HepG2 (cell line): ENCODE results near the gene LOC128125822.

Experiments used
- CEBPB ChIP-seq: IDR thresholded peaks from 2 replicates; pipeline ENCODE4 v1.6.1; 2011; ENCODE audit warnings: low read depth, low read length, improper control_type of control experiment, borderline replicate concordance
- ELF4 ChIP-seq: sonication (generic); formaldehyde crosslinking; IDR thresholded peaks from 2 replicates; pipeline ENCODE4 v1.5.0; 2020; ENCODE audit warnings: missing genetic modification reagents, mild to moderate bottlenecking, moderate library complexity, borderline replicate concordance
- HMG20A ChIP-seq: IDR thresholded peaks from 2 replicates; pipeline ENCODE4 v1.6.1; 2016; ENCODE audit warnings: borderline replicate concordance
- KLF13 ChIP-seq: sonication (generic); formaldehyde crosslinking; IDR thresholded peaks from 2 replicates; pipeline ENCODE4 v1.4.0; 2020; ENCODE audit warnings: mild to moderate bottlenecking, missing genetic modification reagents
- PAF1 ChIP-seq: IDR thresholded peaks from 2 replicates; pipeline ENCODE4 v1.6.1; 2016; ENCODE audit warnings: missing genetic modification reagents, missing compliant biosample characterization
- PAWR ChIP-seq: sonication (generic); formaldehyde crosslinking; IDR thresholded peaks from 2 replicates; pipeline ENCODE4 v1.4.0; 2020; ENCODE audit warnings: missing genetic modification reagents, mild to moderate bottlenecking, borderline replicate concordance
- RARG ChIP-seq: sonication (generic); formaldehyde crosslinking; IDR thresholded peaks from 2 replicates; pipeline ENCODE4 v1.4.0; 2020; ENCODE audit warnings: low read depth, mild to moderate bottlenecking, missing genetic modification reagents
- RBAK ChIP-seq: sonication (generic); formaldehyde crosslinking; IDR thresholded peaks from 2 replicates; pipeline ENCODE4 v1.5.1; 2020; ENCODE audit warnings: mild to moderate bottlenecking, missing genetic modification reagents
- RFX1 ChIP-seq: fragments of 450-650 bp; IDR thresholded peaks from 2 replicates; pipeline ENCODE4 v1.6.1; 2017
- SETDB1 ChIP-seq: sonication (generic); formaldehyde crosslinking; IDR thresholded peaks from 2 replicates; pipeline ENCODE4 v1.5.1; 2020; ENCODE audit warnings: missing genetic modification reagents, mild to moderate bottlenecking, borderline replicate concordance
- SKI ChIP-seq: fragments of 450-650 bp; IDR thresholded peaks from one replicate; pipeline ENCODE4 v1.6.1; 2018; ENCODE audit warnings: mild to moderate bottlenecking; ENCODE audit not compliant: partially characterized antibody
- ZFAT ChIP-seq: sonication (generic); formaldehyde crosslinking; conservative IDR thresholded peaks from 2 replicates; pipeline ENCODE4 v1.8.1; 2023; ENCODE audit warnings: missing genetic modification reagents, inconsistent platforms
- ZFP36L2 ChIP-seq: sonication (generic); formaldehyde crosslinking; IDR thresholded peaks from 2 replicates; pipeline ENCODE4 v1.4.0; 2020; ENCODE audit warnings: missing genetic modification reagents
- ZFYVE20 ChIP-seq: sonication (generic); formaldehyde crosslinking; IDR thresholded peaks from 2 replicates; pipeline ENCODE4 v1.8.0; 2023; ENCODE audit warnings: low read depth, mild to moderate bottlenecking, moderate library complexity, missing genetic modification reagents, borderline replicate concordance
- ZKSCAN5 ChIP-seq: sonication (generic); formaldehyde crosslinking; IDR thresholded peaks from 2 replicates; pipeline ENCODE4 v1.5.1; 2020; ENCODE audit warnings: mild to moderate bottlenecking, missing genetic modification reagents
- ZNF30 ChIP-seq: sonication (generic); formaldehyde crosslinking; IDR thresholded peaks from 2 replicates; pipeline ENCODE4 v1.5.0; 2020; ENCODE audit warnings: mild to moderate bottlenecking, missing genetic modification reagents
- ZNF788 ChIP-seq: sonication (generic); formaldehyde crosslinking; IDR thresholded peaks from 2 replicates; pipeline ENCODE4 v1.5.0; 2020; ENCODE audit warnings: mild to moderate bottlenecking, missing genetic modification reagents, borderline replicate concordance
- TF ChIP-seq, protein P1 (sequence below): IDR thresholded peaks from 2 replicates; pipeline ENCODE4 v1.6.1; 2016; ENCODE audit warnings: missing genetic modification reagents, missing compliant biosample characterization
- TF ChIP-seq, protein P2 (sequence below), 2 experiments: sonication (generic) in 1 of 2; formaldehyde crosslinking in 1 of 2; IDR thresholded peaks; 2 replicates each; pipeline versions ENCODE4 v1.4.0 to v1.6.1; 2018 to 2020; ENCODE audit warnings: missing genetic modification reagents in 2 of 2, borderline replicate concordance in 1 of 2, low read depth in 1 of 2, mild to moderate bottlenecking in 1 of 2, missing biosample characterization in 1 of 2
- TF ChIP-seq, protein P3 (sequence below): sonication (generic); formaldehyde crosslinking; IDR thresholded peaks from 2 replicates; pipeline ENCODE4 v1.8.0; 2022; ENCODE audit warnings: missing genetic modification reagents, mild to moderate bottlenecking, borderline replicate concordance
- TF ChIP-seq, protein P4 (sequence below): sonication (generic); formaldehyde crosslinking; IDR thresholded peaks from 2 replicates; pipeline ENCODE4 v1.4.0; 2020; ENCODE audit warnings: missing genetic modification reagents, borderline replicate concordance
- TF ChIP-seq, protein P5 (sequence below): IDR thresholded peaks from 2 replicates; pipeline ENCODE4 v1.6.1; 2012; ENCODE audit warnings: low read depth, low read length, improper control_type of control experiment

The LOC128125822 gene

DNA sequence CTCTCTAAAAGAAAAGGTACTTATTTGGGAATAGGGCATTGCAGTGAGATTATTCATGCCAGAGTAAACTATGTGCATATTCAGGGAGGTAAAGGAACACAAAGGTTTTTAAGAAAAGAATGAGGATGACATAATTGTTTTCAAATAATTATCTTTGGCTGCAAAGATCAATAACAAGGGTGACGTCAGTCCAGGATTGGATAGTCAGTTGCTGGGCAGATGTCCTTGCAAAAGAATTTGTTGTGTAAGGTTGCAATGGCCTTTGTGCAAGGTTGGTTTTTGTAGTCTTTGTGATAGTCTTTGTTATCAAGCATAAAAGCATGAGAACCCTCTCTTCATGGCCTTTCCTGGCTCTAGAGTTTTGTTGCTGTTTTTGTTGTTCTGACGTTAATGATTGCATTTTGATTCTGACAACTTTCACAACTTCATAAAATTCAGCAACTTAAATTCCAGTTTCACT, 17.7 kb downstream of the LOC128125822 start (continued):
- TF ChIP-seq, protein P1, sequence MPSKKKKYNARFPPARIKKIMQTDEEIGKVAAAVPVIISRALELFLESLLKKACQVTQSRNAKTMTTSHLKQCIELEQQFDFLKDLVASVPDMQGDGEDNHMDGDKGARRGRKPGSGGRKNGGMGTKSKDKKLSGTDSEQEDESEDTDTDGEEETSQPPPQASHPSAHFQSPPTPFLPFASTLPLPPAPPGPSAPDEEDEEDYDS (CRISPR knock-in tag) = no peak; the same call in 1 of the 2 replicates
- TF ChIP-seq ZFAT (CRISPR knock-in tag) (no peak), ELF4 (CRISPR knock-in tag) (no peak), ZNF30 (CRISPR knock-in tag) (no peak), PAWR (no peak), ZFP36L2 (CRISPR knock-in tag) (no peak), SKI (no peak), CEBPB (peak; percentile 97), RARG (CRISPR knock-in tag) (no peak), HMG20A (CRISPR knock-in tag) (peak; percentile 83; the same call in 1 of the 2 replicates), ZNF788 (CRISPR knock-in tag) (no peak), RBAK (no peak), ZFYVE20 (CRISPR knock-in tag) (no peak), SETDB1 (no peak), ZKSCAN5 (CRISPR knock-in tag) (no peak), KLF13 (CRISPR knock-in tag) (no peak), PAF1 (CRISPR knock-in tag) (no peak), RFX1 (no peak)
- TF ChIP-seq, protein P2, sequence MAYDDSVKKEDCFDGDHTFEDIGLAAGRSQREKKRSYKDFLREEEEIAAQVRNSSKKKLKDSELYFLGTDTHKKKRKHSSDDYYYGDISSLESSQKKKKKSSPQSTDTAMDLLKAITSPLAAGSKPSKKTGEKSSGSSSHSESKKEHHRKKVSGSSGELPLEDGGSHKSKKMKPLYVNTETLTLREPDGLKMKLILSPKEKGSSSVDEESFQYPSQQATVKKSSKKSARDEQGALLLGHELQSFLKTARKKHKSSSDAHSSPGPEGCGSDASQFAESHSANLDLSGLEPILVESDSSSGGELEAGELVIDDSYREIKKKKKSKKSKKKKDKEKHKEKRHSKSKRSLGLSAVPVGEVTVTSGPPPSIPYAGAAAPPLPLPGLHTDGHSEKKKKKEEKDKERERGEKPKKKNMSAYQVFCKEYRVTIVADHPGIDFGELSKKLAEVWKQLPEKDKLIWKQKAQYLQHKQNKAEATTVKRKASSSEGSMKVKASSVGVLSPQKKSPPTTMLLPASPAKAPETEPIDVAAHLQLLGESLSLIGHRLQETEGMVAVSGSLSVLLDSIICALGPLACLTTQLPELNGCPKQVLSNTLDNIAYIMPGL (CRISPR knock-in tag; IDR thresholded peaks at IDR 0.05; ENCODE audit: borderline replicate concordance in 1 of 2, low read depth in 1 of 2) = peak in 1 of 2 experiments; percentile 23; a peak in 1 of 4 replicates
- TF ChIP-seq, protein P3, sequence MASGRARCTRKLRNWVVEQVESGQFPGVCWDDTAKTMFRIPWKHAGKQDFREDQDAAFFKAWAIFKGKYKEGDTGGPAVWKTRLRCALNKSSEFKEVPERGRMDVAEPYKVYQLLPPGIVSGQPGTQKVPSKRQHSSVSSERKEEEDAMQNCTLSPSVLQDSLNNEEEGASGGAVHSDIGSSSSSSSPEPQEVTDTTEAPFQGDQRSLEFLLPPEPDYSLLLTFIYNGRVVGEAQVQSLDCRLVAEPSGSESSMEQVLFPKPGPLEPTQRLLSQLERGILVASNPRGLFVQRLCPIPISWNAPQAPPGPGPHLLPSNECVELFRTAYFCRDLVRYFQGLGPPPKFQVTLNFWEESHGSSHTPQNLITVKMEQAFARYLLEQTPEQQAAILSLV (CRISPR knock-in tag) = no peak
- TF ChIP-seq, protein P4, sequence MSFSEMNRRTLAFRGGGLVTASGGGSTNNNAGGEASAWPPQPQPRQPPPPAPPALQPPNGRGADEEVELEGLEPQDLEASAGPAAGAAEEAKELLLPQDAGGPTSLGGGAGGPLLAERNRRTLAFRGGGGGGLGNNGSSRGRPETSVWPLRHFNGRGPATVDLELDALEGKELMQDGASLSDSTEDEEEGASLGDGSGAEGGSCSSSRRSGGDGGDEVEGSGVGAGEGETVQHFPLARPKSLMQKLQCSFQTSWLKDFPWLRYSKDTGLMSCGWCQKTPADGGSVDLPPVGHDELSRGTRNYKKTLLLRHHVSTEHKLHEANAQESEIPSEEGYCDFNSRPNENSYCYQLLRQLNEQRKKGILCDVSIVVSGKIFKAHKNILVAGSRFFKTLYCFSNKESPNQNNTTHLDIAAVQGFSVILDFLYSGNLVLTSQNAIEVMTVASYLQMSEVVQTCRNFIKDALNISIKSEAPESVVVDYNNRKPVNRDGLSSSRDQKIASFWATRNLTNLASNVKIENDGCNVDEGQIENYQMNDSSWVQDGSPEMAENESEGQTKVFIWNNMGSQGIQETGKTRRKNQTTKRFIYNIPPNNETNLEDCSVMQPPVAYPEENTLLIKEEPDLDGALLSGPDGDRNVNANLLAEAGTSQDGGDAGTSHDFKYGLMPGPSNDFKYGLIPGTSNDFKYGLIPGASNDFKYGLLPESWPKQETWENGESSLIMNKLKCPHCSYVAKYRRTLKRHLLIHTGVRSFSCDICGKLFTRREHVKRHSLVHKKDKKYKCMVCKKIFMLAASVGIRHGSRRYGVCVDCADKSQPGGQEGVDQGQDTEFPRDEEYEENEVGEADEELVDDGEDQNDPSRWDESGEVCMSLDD (CRISPR knock-in tag) = no peak
- TF ChIP-seq, protein P5, sequence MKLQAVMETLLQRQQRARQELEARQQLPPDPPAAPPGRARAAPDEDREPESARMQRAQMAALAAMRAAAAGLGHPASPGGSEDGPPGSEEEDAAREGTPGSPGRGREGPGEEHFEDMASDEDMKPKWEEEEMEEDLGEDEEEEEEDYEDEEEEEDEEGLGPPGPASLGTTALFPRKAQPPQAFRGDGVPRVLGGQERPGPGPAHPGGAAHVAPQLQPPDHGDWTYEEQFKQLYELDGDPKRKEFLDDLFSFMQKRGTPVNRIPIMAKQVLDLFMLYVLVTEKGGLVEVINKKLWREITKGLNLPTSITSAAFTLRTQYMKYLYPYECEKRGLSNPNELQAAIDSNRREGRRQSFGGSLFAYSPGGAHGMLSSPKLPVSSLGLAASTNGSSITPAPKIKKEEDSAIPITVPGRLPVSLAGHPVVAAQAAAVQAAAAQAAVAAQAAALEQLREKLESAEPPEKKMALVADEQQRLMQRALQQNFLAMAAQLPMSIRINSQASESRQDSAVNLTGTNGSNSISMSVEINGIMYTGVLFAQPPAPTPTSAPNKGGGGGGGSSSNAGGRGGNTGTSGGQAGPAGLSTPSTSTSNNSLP = no peak; the same call in none of the 2 replicates
